Ecto neural progenitor cell (in vitro differentiated cells): ENCODE results near the gene EPHA2.

Source experiments
- DNase-seq: peaks from one replicate; pipeline ENCODE4 v3.0.0-alpha.2; 2018; ENCODE audit warnings: low spot score

The EPHA2 gene

DNA sequence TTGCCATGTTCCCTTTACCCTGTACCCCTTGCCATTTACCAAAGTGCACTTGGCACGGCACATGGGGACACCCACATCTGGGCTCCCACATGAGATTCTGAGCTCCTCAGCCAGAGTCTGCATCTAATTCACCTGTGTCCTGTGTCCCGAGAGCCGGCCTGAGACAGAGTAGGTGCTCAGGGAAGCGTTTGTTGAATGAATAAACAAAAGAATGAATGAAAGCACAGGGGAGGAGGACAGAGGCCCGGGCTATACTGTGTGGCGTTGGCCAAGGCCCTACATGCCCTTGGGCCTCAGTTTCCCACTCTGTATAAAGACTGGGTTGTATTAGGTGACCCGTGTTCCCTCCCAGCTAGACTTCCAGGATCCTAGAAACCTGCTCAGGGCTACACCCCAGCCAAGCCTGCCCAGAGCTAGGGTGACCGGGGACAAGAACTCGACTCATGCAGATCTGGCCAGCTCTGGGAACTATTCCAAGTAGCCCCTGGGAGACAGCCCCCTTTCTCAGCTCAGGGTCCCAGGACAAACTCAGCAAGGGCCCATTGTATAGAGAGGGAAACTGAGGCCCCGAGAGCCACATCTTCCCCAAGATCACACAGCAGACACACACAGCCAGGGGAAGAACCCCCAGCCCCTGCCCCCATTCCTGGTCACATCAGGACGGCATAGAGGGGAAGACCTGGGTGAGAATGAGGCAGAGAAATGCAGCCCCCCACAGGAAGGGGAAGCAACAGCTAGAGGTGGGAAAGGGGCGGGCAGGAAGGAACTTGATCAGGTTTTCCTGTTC lies 6.0 kb downstream of the EPHA2 start:
- DNase-seq = no peak

DNA sequence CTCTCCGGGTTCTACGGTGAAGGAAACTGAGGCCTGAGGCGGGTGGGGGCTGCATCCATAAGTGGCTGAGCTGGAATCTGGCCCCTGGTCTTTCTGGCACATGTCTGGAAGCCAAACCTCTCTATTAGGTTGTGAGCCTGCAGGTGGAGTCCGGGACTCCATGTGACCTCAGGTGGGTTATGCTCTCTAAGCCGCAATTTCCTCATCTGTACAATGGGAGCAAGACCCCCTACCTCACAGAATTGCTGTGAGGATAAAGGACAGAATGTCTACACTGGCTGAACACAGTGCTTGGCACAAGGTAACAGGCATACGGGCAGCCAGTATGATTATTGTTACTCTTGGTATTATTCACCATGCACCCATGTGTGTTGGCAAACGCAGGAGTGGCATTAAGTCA lies 6.7 kb downstream of the EPHA2 start:
- no peak for DNase-seq

- DNase-seq = no peak
Observed at GRCh38 chr1:16148329-16149092, 7.4 kb downstream of the EPHA2 start.

GRCh38 chr1:16147156-16147926 lies 8.5 kb downstream of the EPHA2 start:
- DNase-seq = no peak

DNA sequence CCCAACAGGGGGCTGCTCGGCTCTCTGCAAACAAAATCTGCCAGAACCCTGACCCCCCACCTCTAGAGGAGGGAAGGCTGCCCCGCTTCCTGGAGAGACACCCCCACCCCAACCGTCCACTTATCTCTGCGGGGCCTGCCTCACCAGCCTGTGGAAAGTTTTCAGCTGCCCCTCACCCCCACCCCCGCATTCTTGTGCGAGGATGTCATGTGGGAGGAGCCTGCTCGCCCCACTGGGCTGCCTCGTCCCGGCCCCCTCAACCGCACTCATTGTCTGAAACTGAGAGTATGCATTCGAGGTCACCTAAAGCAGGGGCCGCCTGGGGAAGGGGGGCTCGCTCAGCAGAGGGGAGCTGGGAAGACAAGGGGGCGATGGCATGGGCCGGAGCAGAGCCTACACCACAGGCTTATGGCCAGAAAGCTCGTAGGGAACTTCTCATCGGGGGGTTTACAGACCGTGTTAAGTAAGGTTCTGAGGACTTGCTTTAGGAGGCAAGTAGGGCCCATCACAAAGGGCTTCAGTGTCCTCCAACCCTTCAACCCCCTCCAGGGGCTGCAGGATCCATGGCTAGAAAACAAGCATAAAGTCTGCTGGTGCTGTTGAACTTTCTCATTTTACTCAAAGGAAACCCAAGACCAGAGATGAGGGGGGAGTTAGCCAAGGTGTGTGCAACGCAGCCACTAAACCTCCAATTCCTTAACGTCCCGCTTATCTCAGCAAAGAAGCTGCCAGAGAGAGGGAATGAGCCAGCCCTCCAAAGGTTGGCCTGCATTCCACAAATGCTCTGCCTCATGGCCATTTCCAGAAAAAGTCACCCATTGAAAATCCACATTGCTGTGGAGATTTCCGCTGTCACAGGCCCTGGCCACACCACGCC lies 9.4 kb downstream of the EPHA2 start:
- DNase-seq = peak; percentile 88

DNA sequence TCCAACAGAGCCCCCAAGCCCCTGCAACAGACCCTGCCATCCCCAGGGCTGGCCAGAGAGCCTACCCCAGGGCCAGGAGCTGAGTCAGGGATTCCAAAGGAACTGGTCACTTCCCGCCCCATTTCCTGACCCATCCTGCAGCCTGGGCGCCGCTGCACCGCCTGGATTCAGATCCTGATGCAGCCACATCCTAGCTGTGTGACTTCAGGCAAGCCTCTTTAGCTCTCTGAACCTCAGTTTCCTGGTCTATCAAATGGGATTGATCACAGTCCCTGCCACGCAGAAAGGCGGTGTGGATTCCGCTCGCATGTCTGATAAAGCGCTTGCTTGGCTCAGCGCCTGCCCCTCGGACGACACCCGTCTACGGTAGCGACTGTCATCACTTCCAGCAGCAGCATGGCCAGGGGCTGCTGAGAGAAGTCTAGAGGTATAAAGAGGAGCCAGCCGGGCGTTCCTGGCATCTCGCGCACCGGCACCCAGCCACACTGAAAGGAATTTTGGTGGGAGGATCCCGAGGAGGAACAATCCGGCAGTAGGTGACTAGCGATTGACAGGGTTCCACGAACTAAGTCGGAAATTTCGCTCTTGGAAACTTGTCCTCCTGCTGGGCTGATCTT lies 10.1 kb downstream of the EPHA2 start:
- DNase-seq = no peak

- DNase-seq = peak; percentile 69
Observed at GRCh38 chr1:16145030-16145661, 10.7 kb downstream of the EPHA2 start.

- no peak for DNase-seq
Observed at GRCh38 chr1:16144325-16145029, 11.4 kb downstream of the EPHA2 start.

DNA sequence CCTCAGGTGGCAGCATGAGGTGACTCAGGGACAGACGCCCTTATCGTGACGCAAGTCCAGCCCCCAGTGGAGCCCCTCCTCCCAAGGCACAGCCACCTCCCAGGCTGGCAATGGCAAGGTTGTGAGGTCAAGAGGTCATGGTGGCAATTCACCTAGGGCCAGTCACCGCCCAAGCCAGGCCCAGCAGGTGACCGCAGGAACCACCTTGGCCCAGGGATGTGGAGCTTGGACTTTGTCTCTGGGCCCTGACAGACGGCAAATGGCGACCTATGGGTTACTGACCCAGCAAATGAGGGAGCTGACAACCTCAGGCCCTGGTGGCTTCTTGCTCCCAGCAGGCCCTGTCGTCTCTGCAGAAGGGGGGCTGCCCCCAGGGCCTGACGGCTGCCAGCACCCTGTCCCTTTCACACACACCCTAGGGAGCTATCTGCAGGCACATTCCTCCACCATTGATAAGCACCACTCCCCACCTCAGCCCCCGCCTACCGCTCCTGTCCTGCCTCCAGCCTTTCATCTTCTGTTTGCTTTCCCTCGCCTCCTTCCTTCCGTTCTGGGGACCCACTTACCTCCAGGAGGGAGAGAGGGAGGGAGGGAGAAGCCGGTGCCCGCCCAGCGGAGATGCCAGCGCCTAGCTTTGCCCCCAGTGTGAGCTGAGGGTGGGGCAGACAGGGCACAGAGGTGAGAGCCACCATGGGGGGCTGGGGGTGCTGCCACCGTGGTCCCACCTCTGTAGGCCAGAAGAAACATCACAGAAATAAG lies 12.1 kb downstream of the EPHA2 start:
- DNase-seq = no peak

DNA sequence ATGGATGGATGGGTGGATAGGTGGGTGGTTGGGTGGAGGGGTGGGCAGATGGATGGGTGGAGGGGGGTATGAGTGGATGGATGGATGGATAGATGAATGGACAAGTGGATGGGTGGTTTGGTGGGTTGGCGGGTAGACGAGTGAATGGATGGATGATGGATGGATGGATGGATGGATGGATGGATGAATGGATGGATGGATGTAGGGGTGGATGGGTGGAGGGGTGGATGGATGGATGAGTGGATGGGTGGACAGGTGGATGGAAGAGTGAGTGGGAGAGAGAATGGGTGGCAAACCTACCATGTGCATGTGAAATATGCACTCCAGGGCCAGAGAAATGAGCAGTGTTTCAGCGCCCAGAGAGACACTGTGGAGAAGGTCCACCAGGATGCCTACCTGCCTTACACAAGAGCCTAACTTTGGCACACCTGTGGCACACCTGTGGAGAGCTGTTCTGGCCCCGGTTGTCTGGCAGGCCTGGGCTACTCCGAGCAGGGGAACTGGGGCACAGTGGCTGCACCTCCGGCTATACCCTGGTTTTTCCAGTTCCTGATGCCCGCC lies 12.8 kb downstream of the EPHA2 start:
- no peak for DNase-seq

DNA sequence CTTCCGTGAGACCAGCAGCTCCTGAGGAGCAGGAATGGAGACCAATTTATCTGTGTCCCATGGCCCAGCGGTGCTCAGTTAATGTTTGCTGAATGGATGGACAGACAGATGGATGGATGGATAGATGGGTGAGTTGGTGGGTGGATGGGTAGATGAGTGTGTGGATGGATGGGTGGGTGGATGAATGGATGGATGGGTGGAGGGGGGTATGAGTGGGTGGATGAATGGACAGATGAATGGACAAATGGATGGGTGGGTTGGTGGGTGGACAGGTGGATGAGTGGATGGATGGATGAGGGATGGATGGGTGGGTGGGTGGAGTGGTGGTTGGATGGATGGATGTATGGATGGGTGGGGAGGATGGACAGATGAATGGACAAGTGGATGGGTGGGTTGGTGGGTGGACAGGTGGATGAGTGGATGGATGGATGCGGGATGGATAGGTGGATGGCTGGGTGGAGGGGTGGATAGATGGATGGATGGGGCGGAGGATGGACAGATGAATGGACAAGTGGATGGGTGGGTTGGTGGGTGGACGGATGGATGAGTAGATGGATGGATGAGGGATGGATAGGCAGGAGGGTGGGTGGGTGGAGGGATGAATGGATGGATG lies 13.4 kb downstream of the EPHA2 start:
- no peak for DNase-seq

- DNase-seq = no peak
Observed at GRCh38 chr1:16141573-16142336, 14.1 kb downstream of the EPHA2 start.

DNA sequence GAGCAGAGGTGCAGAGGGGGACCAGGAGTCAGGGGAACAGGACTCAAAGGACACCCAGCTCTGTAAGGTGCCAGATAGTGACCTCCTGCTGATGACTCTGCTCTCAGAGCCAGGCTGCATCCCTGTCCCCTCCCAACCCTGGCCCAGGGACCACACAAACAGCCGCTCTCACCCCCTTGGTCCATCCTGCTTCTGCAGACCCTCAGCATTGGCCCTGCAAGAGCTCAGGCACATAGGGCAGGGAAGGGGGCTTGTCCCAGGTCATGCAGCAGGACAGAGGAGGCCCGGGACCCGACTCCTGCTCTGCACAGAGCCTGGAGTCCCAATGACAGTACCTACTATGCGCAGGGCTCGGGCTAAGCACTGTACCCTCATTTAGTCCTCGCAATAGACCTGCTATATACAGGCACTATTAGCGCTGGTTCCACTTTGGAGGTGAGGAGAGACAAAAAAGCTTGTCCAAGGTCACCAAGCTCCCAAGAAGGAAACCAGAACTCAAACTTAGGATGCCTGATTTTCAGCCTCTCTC lies 15.7 kb downstream of the EPHA2 start:
- DNase-seq = no peak

DNA sequence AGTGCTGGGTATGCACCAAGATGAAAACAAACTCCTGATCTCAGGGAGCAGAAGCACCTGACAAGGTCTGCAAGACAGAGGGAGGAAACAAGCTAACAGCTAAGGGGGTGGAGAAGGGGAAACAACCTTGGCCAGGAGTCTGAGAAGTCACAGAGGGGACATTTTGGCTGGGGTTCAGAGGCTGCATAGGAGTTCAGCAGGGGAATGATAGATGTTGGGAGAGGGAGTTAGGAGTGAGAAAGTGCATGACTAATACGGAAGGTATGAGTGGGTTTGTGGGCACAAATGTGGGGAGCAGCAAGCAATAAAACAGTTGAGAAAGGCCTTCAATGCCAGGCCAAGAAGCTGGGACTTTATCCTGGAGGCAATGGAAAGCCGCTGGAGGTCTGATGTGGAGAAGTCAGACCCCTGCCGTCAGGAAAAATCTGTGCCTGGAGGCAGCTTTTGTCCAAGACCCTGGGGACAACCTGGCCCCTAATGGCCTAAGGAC lies 16.4 kb downstream of the EPHA2 start:
- DNase-seq = no peak

DNA sequence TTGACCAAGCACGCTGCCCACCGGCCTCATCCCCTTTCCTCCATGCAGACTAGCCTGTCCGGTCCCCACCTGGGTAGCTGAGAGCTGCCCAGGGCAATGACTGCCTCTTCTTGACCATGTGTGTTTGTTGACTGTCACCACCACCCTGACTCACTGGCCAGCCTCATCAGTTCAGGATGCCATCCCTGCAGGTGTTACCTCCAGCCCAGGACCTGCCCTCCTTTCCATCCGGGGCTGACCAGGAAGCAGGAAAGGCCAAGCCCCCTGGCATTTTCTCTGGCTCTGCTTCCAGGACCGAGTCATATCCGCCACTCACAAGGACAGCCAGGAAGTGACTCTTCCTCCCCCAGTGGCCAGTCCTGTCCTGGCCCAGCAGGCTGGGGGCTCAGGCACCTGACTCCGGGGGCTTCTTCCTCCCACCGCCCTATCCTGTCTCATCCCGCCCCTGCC lies 17.1 kb downstream of the EPHA2 start:
- DNase-seq = no peak

DNA sequence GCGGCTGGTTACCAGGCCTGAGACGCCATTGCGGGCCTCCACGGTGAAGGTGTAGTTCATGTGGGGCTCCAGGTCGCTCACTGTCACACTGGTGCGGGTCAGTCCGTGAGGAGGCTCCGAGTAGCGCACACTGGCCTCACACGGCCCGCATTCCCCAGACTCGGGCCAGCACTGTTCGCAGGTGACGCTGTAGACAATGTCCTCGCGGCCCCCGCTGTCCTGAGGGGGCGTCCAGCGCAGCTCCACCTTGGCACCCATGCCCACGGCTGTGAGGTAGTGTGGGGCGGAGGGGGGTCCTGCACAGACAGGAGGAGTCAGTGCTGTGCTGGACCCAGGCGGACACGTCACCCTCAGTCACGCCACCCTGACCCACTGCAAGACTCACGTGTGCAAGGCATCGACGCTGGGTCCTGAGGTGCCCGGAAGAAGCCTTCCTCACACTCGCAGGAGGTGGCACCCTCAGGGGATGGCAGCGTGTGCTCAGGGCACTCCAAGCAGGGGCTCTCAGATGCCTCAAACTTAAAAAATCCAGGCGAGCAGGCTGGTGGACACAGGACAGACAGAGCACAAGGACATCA lies 17.9 kb downstream of the EPHA2 start:
- no peak for DNase-seq

DNA sequence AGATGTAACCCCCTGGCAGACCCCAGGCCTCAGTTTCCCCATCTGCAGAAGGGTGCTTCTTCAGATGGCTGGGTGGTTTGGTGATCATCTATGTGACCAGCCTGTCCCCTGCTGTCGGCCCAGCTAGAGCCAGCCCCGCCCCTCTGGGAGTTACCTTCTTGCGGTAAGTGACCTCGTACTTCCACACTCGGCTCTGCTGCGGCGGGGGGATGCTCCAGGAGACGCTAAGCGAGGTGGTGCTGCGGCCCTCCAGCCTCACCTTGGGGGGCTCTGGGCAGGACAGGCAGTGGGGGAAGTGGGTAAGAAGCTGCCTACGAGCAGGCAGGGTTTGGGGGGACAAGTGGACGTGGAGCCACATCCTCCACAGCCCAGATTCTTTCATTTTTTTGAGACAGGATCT lies 20.4 kb downstream of the EPHA2 start:
- no peak for DNase-seq
